ENCODE measurements around the gene PRSS53. TPM values are rescaled to one million over a fixed set of nuclear protein-coding genes. Genes with fewer than 3 reads are reported as not detected.

Gene PRSS53
- total and polyA plus RNA-seq, 7 donors: 1.1 to 9.1 (median 2.6) TPM; not detected in 2

- TF ChIP-seq CTCF (IDR thresholded peaks at IDR 0.05): no peak
- no peak for TF ChIP-seq POLR2AphosphoS5 (IDR thresholded peaks at IDR 0.05)
- TF ChIP-seq EP300 (IDR thresholded peaks at IDR 0.05): no peak
- no peak for TF ChIP-seq POLR2A (IDR thresholded peaks at IDR 0.05)
- Histone ChIP-seq H3K27me3 (no peaks in the 10 kb centered on the region), H3K9me3 (no peaks in the 10 kb centered on the region), H3K4me3 (no peak overlapping the region), H3K36me3 (peaks cover 34 to 93% (median 39%) of the 10 kb centered on the region in 4 donors), H3K27ac (no peak overlapping the region), H3K4me1 (no peaks in the 10 kb centered on the region)
- intact Hi-C loops (cut with DNase I): no loop called here
- whole genome bisulfite sequencing, 2 donors: 84 to 86% methylated on average over 9 of the region's 9 CpGs
- DNase-seq: peak; percentile 62
Measured at GRCh38 chr16:31083081-31083480, 5.7 kb downstream of the PRSS53 start.

GRCh38 chr16:31082368-31083045 lies 6.2 kb downstream of the PRSS53 start:
- H3K27me3 ChIP-seq: no peaks in the 10 kb centered on the region
- intact Hi-C loops (cut with DNase I): no loop called here
- H3K4me3 ChIP-seq: no peak overlapping the region
- TF ChIP-seq EP300 (IDR thresholded peaks at IDR 0.05) (no peak), POLR2A (IDR thresholded peaks at IDR 0.05) (no peak), CTCF (IDR thresholded peaks at IDR 0.05) (no peak), POLR2AphosphoS5 (IDR thresholded peaks at IDR 0.05) (no peak)
- H3K27ac ChIP-seq: no peak overlapping the region
- H3K4me1 ChIP-seq: no peaks in the 10 kb centered on the region
- peak; percentile 55 for DNase-seq
- H3K36me3 ChIP-seq: peaks cover 39 to 93% (median 43%) of the 10 kb centered on the region in 4 donors
- H3K9me3 ChIP-seq: no peaks in the 10 kb centered on the region
- 76 to 86% methylated on average over 14 of the region's 14 CpGs for WGBS, 2 donors

GRCh38 chr16:31081428-31082351 lies 7.1 kb downstream of the PRSS53 start:
- peak; percentile 68 for DNase-seq
- Histone ChIP-seq H3K4me1 (no peaks in the 10 kb centered on the region), H3K36me3 (peaks cover 48 to 97% (median 50%) of the 10 kb centered on the region in 4 donors), H3K4me3 (no peak overlapping the region), H3K27me3 (no peaks in the 10 kb centered on the region), H3K27ac (no peak overlapping the region), H3K9me3 (no peaks in the 10 kb centered on the region)
- TF ChIP-seq POLR2A (IDR thresholded peaks at IDR 0.05) (no peak), EP300 (IDR thresholded peaks at IDR 0.05) (no peak), CTCF (IDR thresholded peaks at IDR 0.05) (no peak), POLR2AphosphoS5 (IDR thresholded peaks at IDR 0.05) (no peak)
- intact Hi-C loops (cut with DNase I): no loop called here
- WGBS, 2 donors: 84 to 89% methylated on average over 26 of the region's 26 CpGs

- peaks cover 52 to 98% (median 55%) of the 10 kb centered on the region in 4 donors for H3K36me3 ChIP-seq
- intact Hi-C loops (cut with DNase I): no loop called here
Measured at GRCh38 chr16:31080756-31081419, 7.9 kb downstream of the PRSS53 start.

More at GRCh38 chr16:31080756-31081419, 7.9 kb downstream of the PRSS53 start:
- peak; percentile 60 for DNase-seq
- Histone ChIP-seq H3K9me3 (no peaks in the 10 kb centered on the region), H3K4me1 (peaks cover 0 to 2% (median 0%) of the 10 kb centered on the region in 4 donors), H3K4me3 (no peak overlapping the region), H3K27ac (no peak overlapping the region), H3K27me3 (no peaks in the 10 kb centered on the region)
- 93 to 94% methylated on average over 13 of the region's 13 CpGs for WGBS, 2 donors
- no peak for TF ChIP-seq POLR2A (IDR thresholded peaks at IDR 0.05)
- TF ChIP-seq POLR2AphosphoS5 (IDR thresholded peaks at IDR 0.05): no peak
- TF ChIP-seq EP300 (IDR thresholded peaks at IDR 0.05): no peak
- no peak for TF ChIP-seq CTCF (IDR thresholded peaks at IDR 0.05)

All from sigmoid colon (tissue), 7 donors.